H1 (cell line): ENCODE results near the gene PRR36. TPM values are rescaled to one million over a fixed set of nuclear protein-coding genes. Genes with fewer than 3 reads are reported as not detected.

Experiments used
- BRCA1 ChIP-seq: IDR thresholded peaks from 2 replicates; pipeline ENCODE4 v1.6.1; 2012; ENCODE audit warnings: low read depth, low read length, improper control_type of control experiment
- CEBPB ChIP-seq: IDR thresholded peaks from 2 replicates; pipeline ENCODE4 v1.6.1; 2012; ENCODE audit warnings: low read depth, low read length
- CHD7 ChIP-seq: fragments of 300-600 bp; sonication (generic); IDR thresholded peaks from 2 replicates; pipeline ENCODE4 v1.7.1; 2012; ENCODE audit warnings: low read length, moderate library complexity, mild to moderate bottlenecking, inconsistent platforms; ENCODE audit not compliant: insufficient replicate concordance
- EGR1 ChIP-seq: IDR thresholded peaks from 2 replicates; pipeline ENCODE4 v1.6.1; 2011; ENCODE audit warnings: low read depth, low read length, borderline replicate concordance
- HDAC2 ChIP-seq, 2 experiments: fragments of 300-600 bp in 1 of 2; sonication (generic) in 1 of 2; IDR thresholded peaks; 2 replicates each; pipeline ENCODE4 v1.6.1; 2011 to 2012; ENCODE audit warnings: low read depth in 2 of 2, low read length in 2 of 2, mild to moderate bottlenecking in 2 of 2, moderate library complexity in 2 of 2, borderline replicate concordance in 1 of 2, inconsistent platforms in 1 of 2
- POU5F1 ChIP-seq: IDR thresholded peaks from 2 replicates; pipeline ENCODE4 v1.6.1; 2011; ENCODE audit warnings: low read depth, mild to moderate bottlenecking, low read length, moderate library complexity
- RBBP5 ChIP-seq: IDR thresholded peaks from 2 replicates; pipeline ENCODE4 v1.7.1; 2012; ENCODE audit warnings: low read depth, mild to moderate bottlenecking, inconsistent platforms, low read length, moderate library complexity, borderline replicate concordance
- SAP30 ChIP-seq: fragments of 300-600 bp; sonication (generic); IDR thresholded peaks from 2 replicates; pipeline ENCODE4 v1.7.1; 2012; ENCODE audit warnings: low read length, moderate library complexity, mild to moderate bottlenecking, inconsistent platforms; ENCODE audit not compliant: insufficient read depth, insufficient replicate concordance
- SP4 ChIP-seq: IDR thresholded peaks from 2 replicates; pipeline ENCODE4 v1.6.1; 2012; ENCODE audit warnings: low read length, inconsistent platforms
- polyA plus RNA-seq, 7 experiments: library from polyadenylated mRNA; depleted of rRNA in 3 of 7; stranded (reverse) in 5 of 7; unstranded in 2 of 7; fragments of >200 nt in 5 of 7; fragments of 200-250 nt in 2 of 7; gene quantifications; 1 replicate in 5 of 7; 2 replicates in 1 of 7; 4 replicates in 1 of 7; pipeline versions ENCODE4 v1.2.1 to v1.2.3, GENCODE V29; 2011 to 2013; ENCODE audit warnings: missing spikeins in 2 of 7, mixed read lengths in 2 of 7
- total RNA-seq: library from RNA; stranded (reverse); fragmentation: NEBNext Ultra II Directional; extraction: Animal tissue kit (Norgen Biotek cat#: 25700); gene quantifications from 2 replicates; pipeline ENCODE4 v1.2.1, GENCODE V29; 2021

The PRR36 gene
- total and polyA plus RNA-seq, 2 of the 8 experiments (the other 6 are each of a cell fraction or from before 2014, with no cell fraction given), result 1.6 to 23.9 TPM

DNA sequence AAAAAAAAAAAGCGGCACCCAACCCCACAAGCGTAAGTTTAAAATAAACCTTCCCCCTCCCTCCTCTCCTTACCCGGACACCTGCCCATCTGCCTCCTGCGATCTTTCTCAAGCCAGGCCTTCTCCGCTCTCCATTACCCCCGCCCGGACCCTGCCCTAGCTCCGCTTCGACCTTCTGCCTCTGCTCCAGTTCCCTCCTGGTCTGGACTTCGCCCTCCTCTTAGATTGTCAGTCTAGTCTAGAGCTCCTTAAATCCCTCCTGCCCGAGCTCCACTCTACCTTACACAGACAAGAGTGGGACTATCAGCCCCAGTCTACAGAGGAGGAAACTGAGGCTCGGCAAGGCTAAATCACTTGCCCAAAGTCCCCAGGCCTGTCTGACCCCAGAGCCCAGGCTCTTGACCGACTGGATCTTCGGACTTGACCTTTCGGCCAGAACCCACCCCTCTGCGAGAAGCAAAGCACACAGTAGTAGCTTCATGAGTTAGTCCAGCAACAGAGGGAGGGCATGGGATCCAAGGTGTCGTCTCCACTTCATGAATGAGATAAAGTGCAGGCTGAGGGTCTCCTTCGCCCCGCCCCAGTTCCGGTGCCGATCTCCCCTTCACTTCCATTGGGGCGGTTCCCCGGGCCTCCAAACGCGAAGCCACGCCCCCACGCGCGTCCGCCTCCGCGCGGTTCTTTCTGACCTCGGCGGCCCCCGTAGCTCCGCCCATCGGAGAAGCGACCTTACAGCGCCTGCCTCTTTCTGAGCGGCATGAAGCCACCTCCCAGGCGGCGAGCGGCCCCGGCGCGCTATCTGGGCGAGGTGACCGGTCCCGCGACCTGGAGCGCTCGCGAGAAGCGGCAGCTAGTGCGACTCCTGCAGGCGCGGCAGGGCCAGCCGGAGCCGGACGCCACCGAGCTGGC is 45.7 kb upstream of the PRR36 start, which contains the start of gene SNAPC2 (continued):
- no peak for TF ChIP-seq CHD7
- TF ChIP-seq SAP30, result no peak
- TF ChIP-seq HDAC2 (IDR thresholded peaks at IDR 0.05; ENCODE audit: borderline replicate concordance in 1 of 2, low read depth in 2 of 2, low read length in 2 of 2), result no peak
- no peak for TF ChIP-seq RBBP5
- TF ChIP-seq POU5F1, result no peak
- no peak; the same call in 1 of the 2 replicates for TF ChIP-seq CEBPB
- TF ChIP-seq BRCA1, result peak; percentile 40; the same call in 1 of the 2 replicates
- peak; percentile 42; the same call in 1 of the 2 replicates for TF ChIP-seq EGR1
- peak; percentile 86 for TF ChIP-seq SP4
